ENCODE measurements around the gene PCMTD2. TPM values are rescaled to one million over a fixed set of nuclear protein-coding genes. Genes with fewer than 3 reads are reported as not detected.

PCMTD2 gene
- total RNA-seq, 1 donor from 2014 or later = 85.6 TPM

GRCh38 chr20:64236137-64237088 lies 19.1 kb upstream of the PCMTD2 start:
- no peak for ATAC-seq
- intact Hi-C loops (cut with DNase I) = no loop called here
- no peak for DNase-seq (ENCODE audit: low spot score)

GRCh38 chr20:64237316-64237715 lies 18.2 kb upstream of the PCMTD2 start:
- intact Hi-C loops (cut with DNase I) = no loop called here
- DNase-seq (ENCODE audit: low spot score) = no peak
- ATAC-seq = no peak

GRCh38 chr20:64238115-64238825 lies 17.3 kb upstream of the PCMTD2 start:
- no peak for DNase-seq (ENCODE audit: low spot score)

GRCh38 chr20:64238851-64239387 lies 16.6 kb upstream of the PCMTD2 start:
- DNase-seq (ENCODE audit: low spot score) = no peak
- intact Hi-C loops (cut with DNase I) = no loop called here
- no peak for ATAC-seq

More at GRCh38 chr20:64238115-64238825, 17.3 kb upstream of the PCMTD2 start:
- intact Hi-C loops (cut with DNase I) = no loop called here
- no peak for ATAC-seq

GRCh38 chr20:64239449-64240242 lies 15.9 kb upstream of the PCMTD2 start:
- intact Hi-C loops (cut with DNase I) = no loop called here
- no peak for ATAC-seq
- DNase-seq (ENCODE audit: low spot score) = peak; percentile 30

- ATAC-seq (no peak), DNase-seq (ENCODE audit: low spot score) (peak; percentile 37)
- intact Hi-C loops (cut with DNase I) = no loop called here
Measured at GRCh38 chr20:64240243-64241015, 15.1 kb upstream of the PCMTD2 start.

GRCh38 chr20:64241061-64241460 lies 14.5 kb upstream of the PCMTD2 start:
- intact Hi-C loops (cut with DNase I) = no loop called here
- ATAC-seq (no peak), DNase-seq (ENCODE audit: low spot score) (peak; percentile 34)

GRCh38 chr20:64242003-64242796 lies 13.3 kb upstream of the PCMTD2 start:
- intact Hi-C loops (cut with DNase I) = no loop called here
- peak; percentile 32 for DNase-seq (ENCODE audit: low spot score)
- ATAC-seq = no peak

GRCh38 chr20:64242797-64243475 lies 12.6 kb upstream of the PCMTD2 start:
- ATAC-seq (no peak), DNase-seq (ENCODE audit: low spot score) (peak; percentile 21)
- intact Hi-C loops (cut with DNase I) = no loop called here

- intact Hi-C loops (cut with DNase I) = no loop called here
- ATAC-seq (no peak), DNase-seq (ENCODE audit: low spot score) (peak; percentile 41)
Measured at GRCh38 chr20:64244281-64244805, 11.2 kb upstream of the PCMTD2 start.

GRCh38 chr20:64244870-64245603 lies 10.5 kb upstream of the PCMTD2 start:
- ATAC-seq (no peak), DNase-seq (ENCODE audit: low spot score) (peak; percentile 37)

GRCh38 chr20:64245746-64246595 lies 9.6 kb upstream of the PCMTD2 start:
- ATAC-seq = no peak
- intact Hi-C loops (cut with DNase I) = no loop called here
- DNase-seq (ENCODE audit: low spot score) = peak; percentile 39

More at GRCh38 chr20:64244870-64245603, 10.5 kb upstream of the PCMTD2 start:
- intact Hi-C loops (cut with DNase I) = no loop called here

GRCh38 chr20:64246616-64247306 lies 8.8 kb upstream of the PCMTD2 start:
- ATAC-seq (no peak), DNase-seq (ENCODE audit: low spot score) (peak; percentile 42)
- intact Hi-C loops (cut with DNase I) = no loop called here

GRCh38 chr20:64247307-64247618 lies 8.3 kb upstream of the PCMTD2 start:
- DNase-seq (ENCODE audit: low spot score) (peak; percentile 41), ATAC-seq (no peak)
- intact Hi-C loops (cut with DNase I) = no loop called here

All from sciatic nerve (tissue), 2 donors.